Inflammatory macrophage treated with lipopolysaccharide for 1 hour (primary cell): ENCODE measurements around the gene GLRX2.
A peak's percentile ranks its signal among the peaks of the same experiment; 100 is the strongest.

ENCODE experiments used
- DNase-seq, 2 donors: peaks; one replicate each; pipeline ENCODE4 v3.0.0-alpha.2; 2020 to 2022

The GLRX2 gene

DNA sequence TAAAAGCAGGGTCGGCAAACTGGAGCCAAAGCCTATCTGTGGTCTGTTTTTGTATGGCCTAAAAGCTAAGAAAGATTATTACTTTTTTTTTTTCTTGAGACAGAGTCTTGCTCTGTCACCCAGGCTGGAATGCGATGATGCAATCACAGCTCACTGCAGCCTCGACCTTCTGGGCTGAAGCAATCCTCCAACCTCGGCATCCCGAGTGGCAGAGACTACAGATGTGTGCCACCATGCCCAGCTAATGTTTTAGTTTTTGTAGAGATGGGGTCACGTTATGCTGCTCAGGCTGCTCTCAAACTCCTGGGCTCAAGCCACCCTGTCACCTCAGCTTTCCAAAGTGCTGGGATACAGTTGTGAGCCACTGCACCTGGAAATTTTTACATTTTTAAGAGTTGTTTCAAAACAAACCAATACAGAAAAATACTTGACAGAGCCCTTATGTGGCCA, 6.5 kb upstream of the GLRX2 start:
- peak; percentile 51 to 67 for DNase-seq

DNA sequence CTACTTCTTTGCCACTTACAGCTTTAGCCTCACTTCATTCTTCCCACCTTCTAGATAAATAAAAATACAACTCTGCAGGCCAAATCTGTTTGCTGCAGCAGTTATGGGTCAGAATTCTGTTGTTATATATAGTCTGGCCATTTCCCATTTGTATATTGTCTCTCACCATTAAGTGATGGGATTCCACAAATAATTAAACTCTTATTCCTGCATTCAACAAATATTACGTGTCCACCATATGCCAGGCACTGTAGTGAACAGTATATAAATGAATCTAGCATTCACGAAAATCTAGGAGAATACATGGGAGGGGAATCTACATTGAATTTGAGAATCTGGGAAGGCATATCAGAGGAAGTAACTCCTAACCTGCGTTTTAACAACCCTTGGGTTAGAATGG, 5.7 kb upstream of the GLRX2 start:
- DNase-seq, result no peak

DNA sequence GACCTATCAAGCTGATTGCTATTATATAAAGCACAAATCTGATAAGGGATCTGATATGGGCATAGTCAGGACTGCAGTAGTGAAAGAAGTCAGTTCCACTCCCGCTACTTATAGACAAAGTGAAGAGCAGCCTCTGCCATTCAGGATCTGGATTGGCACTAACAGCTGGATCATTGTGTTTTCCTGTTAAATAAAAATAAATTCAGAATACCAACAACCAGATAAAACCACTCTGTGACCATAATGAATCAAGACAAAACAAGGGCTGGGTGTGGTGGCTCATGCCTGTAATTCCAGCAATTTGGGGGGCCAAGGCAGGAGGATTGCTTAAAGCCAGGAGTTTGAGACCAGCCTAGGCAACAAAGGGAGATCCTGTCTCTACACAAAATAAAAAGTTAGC, 5.0 kb upstream of the GLRX2 start:
- no peak for DNase-seq

DNA sequence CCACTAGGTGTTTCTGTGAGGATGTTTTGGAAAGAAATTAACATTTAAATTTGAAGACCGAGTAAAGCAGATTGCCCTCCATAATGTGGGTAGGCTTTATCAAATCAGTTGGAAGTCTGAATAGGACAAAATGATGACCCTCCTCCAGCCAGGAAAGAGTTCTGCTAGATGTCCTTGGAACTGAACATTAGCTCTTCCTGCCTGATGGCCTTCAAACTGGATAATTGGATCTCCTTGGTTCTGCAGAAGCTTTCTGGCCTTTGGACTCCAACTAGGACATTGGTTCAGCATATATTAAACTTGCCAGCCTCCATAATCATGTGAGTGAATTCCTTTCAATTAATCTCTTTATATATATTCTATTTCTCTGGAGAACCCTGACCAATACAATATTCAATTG, 4.4 kb upstream of the GLRX2 start:
- DNase-seq, result no peak

DNA sequence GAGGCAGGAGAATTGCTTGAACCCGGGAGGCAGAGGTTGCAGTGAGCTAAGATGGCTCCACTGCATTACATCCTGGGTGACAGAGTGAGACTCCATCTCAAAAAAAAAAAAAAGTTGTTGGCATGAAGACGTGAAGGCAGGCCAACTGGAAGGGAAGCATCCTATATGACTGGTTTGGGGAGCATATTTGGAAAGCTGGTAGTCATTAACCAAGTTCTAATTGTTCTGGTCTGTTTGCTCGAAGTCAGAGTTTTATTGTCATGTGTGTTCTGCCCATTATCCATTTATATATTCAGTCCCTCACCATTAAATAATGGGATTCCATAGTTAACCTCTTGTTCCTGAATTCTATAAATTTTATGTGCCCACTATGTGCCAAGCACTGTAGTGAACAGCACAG, 3.3 kb upstream of the GLRX2 start:
- DNase-seq, result no peak

DNA sequence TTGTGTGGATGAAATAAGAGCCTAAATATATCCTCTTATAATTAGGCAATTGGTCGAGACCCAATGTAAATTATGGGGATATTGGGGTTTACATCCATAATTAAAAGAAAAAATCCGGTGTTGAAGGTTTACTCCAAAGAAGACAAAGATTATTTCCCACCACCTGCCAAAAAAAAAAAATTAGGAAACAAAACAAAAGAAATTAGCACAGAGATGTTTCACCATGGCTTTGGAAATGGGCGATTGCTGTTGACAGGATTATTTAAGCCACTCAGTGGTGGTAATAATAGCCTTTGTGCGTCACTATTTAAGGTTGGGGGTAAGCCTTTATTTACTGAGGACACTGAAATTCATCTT, 585 bp upstream of the GLRX2 start:
- no peak for DNase-seq

DNA sequence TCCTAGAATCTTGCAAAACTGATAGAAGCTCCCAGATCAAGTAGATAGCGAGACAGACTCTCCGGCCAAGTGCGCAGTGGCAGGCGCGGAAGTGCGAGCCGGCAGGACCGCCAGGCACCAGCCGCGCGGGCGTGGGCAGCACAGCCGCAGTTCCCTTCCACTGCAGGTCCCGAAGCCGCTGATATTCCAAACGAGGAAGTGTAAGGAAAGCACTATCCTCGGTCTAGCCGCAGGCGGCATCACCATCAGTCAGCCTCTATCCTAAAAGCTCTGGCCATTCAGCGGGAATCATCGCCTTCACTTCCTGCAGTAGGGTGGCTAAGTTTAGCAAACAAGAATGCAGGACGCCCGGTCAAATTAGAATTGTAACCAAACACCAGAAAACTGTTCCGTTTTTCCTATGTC, 710 bp downstream of the GLRX2 start:
- DNase-seq, result peak; percentile 69 to 77

DNA sequence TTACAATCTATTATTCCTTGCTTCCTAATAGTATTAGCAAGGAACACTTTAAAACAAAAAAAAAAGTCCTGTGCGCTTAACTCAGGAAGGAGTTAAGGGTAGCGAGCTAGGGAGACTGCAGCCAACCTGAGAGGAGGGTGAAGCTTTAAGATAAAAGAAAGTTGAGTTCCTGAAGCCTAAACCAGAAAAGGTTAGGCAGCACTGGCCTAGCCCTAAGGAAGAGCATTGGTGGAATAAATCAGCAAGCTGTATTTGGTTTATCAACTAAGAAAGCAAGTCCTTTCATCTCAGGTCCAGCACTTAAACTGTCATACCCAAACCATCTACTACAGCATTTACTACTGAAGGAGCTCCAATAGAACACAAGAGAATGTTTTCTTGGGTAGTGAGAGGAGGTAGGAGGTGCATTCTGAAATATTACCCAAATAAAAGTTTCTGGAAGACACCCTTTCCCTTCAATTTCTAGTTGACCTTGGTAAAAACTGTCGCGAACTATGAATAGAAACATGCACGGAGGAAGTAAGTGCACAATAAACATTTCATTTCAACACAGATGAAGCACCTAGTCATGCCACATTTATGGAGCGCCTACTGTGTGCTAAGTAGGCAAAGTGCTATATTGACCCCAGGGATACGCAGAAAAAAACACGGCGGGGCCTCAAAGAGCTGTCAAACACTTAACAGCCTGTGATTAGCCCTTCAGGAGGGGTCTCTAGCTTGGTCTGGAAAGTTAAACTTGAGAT, 1.3 kb downstream of the GLRX2 start:
- no peak for DNase-seq

DNA sequence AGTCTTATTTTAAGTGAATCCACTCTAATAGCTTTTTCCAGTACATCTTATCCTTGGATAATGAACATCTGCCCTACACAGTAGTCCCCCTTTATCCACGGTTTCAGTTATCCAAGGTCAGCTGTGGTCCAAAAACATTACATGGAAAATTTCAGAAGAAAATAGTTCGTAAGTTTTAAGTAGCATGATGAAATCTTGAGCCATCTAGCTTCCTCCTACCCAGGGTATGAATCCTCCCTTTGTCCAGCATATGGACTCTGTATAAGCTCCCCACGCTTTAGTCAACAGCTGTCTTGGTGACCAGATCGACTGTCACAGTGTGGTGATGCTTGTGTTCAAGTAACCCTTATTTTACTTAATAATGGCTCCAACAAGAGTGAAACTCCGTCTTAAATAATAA, 2.6 kb downstream of the GLRX2 start:
- no peak for DNase-seq

DNA sequence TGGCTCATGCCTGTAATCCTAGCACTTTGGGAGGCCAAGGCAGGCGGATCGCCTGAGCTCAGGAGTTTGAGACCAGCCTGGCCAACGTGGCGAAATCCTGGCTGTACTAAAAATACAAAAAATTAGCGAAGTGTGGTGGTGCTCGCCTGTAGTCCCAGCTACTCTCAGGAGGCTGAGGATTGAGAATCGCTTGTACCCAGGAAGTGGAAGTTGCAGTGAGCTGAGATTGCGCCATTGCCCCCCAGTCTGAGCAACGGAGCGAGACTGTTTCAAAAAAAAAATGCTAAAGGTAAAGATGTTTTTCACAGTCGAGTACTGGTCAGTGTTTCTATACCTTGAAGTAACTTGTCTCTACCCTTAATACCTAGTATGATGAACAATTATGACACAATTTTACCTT, 11.1 kb downstream of the GLRX2 start:
- DNase-seq, result no peak

DNA sequence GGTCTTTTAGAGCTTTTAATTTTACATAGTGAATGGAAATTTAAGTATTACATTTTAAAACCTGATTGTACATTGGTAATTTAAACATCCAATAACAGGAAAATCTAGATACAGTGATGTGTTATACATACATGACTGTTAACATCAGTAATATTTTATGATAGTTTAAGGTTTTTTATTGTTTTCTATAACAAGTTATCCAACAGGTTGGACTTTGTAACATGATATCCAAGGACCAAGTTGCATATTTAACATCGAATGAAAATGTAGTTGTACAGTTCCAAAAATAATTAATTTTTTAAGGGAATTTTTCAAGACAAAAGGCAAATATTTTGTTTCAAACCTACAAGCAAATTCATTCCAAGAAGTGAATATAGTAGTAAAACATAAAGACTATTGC, 14.3 kb downstream of the GLRX2 start:
- DNase-seq, result no peak

DNA sequence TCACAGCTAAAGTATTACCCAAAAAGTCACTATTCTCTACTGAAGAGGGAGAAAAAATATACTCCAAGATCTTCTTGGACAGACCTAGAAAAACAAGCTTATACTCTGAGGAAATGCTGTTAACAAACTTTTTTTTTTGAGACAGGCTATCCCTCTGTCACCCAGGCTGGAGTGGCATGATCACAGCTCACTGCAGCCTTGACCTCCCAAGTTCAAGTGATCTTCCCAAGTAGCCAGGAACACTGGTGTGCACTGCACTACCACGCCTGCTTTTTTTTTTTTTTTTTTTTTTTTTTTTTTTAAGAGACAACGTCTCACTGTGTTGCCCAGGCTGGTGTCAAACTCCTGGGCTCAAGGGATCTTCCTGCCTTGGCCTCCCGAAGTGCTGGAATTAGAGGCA, 17.3 kb downstream of the GLRX2 start:
- DNase-seq, result no peak

DNA sequence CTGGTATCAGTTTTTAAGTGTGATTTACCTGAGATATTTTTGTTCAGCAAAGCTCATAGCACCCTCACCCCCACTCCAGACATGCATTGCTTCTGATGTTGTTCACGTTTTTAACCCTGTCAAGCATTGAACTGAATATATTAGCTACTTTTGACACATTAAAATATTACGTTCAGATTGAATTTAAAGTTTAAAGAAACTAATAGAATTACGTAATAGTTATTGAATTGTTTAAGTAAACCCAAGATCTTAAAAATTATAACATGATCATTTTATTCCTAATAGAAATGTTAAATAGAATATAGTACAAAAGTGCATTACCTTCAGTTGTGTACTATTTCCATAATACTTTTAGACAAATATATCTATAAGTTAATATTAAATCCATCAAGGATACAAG, 18.9 kb downstream of the GLRX2 start:
- no peak for DNase-seq

DNA sequence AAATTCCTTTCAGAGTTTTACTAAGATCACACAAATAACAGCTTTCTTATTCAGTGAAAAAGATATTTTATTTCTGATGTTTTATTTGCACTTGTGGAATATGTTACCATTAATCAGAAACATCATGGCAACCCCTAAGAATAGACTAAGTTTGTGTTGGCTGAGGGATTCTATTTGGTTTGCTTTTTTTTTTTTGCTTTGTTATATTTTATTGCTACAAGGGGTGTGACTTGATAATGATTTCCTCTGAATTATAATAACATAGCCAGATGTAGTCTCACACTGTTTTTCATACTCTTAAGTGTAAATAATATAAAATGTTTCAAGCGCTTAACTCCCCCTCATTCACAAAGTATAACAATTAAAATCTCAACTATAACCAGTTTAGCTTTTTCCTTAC, 20.0 kb downstream of the GLRX2 start:
- no peak for DNase-seq

DNA sequence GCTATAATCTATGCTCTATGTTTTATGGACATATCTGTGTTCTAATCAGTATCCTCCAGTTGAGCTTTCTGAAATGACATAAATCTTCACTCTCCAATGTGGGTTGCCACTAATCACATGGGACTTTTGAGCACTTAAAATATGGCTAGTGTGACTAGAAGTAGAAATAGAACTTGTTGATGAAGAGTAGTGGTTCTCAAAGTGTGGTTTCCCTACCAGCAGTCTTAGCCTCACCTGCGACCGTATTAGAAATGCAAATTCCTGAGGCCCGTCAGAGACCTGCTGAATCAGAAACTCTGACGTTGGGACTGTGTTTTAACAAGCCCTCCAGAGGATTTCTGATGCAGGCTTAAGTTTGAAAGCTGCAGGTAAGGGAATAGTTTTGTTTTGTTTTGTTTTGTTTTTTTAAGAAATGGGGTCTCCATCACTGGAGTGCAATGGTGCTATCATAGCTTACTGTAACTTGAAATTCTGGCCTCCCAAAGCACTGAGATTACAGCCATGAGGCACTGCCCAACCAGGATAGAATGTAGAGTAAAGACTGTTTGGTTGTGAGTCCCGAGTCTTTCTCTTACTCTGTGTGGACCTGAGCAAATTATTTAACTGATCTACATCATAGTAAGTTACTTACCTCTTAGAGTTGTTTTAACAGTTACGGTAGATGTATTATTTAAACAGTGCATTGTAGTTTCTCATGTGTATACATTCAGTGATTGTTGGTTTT, 21.7 kb downstream of the GLRX2 start:
- no peak for DNase-seq

DNA sequence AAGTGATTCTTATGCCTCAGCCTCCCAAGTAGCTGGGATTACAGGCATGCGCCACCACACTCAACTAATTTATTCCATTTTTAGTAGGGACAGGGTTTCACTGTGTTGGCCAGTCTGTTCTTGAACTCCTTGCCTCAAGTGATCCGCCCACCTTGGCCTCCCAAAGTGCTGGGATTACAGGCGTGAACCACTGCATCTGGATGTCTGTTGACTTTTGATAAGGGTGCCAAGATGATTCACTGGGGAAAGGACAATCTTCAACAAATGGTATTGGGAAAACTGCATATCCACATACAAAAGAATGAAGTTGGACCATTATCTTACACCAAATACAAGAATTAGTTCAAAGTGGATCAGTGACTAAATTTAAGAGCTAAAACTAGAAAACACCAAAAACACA, 26.0 kb downstream of the GLRX2 start:
- DNase-seq, result no peak

DNA sequence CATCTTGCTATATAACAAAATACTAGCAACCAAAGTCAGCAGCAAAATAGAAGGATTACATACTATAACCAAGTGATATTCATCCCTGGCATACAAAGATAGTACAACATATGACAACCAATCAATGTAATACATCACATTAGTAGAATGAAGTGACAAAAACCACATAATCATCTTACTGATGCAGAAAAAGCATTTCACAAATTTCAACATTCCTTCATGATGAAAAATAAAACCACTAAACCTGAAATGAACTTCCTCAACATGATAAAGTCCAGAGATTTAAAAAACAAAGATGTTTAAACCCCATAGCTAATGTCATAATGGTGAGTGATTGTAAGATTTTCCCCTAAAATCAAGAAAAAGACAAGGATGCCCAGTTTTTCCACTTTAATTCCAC, 27.2 kb downstream of the GLRX2 start:
- DNase-seq, result peak in 1 of 2 donors; percentile 19

DNA sequence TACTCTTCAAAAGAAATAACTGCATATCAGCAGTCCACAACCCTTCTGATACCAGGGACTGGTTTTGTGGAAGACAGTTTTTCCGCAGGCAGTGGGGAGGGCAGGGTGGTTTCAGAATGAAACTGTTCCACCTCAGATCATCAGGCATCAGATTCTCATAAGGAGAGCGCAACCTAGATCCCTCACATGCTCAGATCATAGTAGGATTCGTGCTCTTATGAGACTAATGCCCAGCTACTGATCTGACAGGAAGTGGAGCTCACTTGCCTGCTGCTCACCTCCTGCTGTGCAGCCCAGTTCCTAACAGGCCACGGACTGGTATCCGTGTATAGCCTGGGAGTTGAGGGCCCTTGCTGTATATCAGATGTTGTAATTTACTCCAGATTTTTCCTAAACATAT, 34.3 kb downstream of the GLRX2 start:
- no peak for DNase-seq

DNA sequence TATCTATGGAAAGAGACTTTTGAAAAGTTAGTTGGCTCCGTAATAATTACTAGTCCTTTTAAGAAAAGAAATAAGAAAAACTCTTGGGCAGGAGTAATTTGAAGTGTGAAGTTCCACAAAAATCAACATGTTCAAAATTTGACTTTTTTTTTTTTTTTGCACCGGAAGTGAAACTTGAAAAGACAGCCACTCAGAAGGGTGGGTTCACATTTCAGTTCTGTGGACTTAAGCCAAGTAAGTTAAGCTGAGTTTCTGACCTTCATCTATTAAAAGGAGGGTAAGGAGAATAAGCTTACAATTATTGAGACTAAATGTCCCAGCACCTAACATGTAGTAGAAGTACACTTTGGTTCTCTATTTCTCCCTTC, 34.8 kb downstream of the GLRX2 start:
- DNase-seq, result no peak

DNA sequence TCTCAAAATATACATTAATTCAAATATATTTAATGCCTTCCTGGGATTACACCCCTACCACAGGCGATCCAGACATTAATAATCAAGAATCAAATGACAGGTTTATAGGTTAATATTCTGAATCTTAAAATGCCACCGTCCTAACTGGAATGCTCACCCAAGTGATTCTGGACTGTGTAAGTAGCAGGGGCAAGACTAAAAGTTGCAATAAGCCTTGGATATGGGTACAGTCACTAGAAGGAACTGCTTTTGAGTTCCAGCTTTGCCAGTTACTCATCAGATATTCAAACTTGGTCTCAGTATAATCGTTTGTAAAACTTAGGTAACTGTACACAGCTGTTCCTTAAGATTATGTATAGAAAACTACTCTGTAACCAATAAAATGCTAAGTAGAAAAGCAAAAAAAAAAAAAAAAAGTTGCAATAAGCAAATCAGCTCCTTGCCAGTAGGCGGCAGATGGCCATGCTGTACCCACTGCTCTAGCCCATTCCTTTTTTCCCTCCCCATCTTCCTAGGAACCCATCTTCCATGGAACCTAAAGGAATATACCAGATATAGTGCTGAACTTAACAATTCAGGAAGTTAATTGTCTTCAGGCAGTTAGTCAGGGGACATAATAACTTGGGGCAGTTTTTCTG, 35.3 kb downstream of the GLRX2 start:
- DNase-seq, result no peak

DNA sequence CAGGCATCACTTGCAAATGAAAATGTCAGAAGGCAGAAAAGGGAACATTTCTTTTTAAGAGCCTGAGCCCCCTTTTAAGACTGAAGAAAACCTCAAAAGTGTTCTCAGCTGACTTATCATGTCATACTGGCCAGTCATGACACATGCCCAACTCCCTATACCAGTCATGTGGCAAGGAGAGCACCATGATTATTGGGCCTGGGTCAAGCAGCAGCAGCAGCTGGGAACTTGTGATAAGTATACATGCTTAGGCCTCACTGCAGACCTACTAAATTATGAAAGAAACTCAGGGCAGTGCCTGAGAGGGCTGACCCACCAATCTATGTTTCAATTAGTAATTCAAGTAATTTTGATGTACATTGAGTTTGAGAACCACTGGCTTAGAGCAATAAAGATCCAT, 37.2 kb downstream of the GLRX2 start:
- DNase-seq, result no peak

DNA sequence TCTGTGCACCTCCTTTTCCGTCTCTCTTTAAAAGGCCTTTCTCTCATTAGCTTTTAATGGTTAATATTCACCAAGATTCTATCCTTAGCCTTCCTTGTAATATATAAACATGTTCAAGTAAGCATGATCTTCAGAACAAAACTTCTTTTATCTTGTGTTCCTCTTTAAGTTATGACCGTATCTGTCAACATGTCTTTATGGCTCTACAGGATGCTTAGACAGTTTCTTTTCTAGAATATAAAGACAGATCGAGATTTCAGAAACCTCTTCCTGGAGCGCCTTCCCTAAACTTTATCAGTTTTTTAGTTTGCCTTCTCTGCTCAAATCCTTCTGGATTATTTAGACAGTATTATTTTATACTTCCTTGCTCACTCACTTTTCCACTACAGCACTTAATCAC, 38.6 kb downstream of the GLRX2 start:
- DNase-seq, result no peak

DNA sequence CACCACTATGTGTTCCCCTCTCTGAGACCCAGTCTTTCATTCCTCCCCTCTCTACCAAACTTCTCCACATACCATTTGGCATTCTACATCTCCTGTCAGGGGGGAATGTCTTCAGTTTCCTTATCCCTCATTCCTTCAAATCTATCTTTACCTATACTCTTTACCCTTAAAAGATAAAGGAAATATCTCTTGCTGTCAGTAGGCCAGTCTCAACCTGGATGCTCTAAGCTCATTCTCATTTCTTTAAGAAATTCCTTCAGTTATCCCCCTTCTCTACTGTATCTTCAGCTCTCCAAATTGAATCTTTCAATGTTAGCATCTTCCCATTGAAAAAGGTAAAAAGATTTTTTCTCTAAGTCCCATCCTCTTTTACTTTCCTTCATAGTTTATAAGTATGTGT, 39.3 kb downstream of the GLRX2 start:
- DNase-seq, result no peak

DNA sequence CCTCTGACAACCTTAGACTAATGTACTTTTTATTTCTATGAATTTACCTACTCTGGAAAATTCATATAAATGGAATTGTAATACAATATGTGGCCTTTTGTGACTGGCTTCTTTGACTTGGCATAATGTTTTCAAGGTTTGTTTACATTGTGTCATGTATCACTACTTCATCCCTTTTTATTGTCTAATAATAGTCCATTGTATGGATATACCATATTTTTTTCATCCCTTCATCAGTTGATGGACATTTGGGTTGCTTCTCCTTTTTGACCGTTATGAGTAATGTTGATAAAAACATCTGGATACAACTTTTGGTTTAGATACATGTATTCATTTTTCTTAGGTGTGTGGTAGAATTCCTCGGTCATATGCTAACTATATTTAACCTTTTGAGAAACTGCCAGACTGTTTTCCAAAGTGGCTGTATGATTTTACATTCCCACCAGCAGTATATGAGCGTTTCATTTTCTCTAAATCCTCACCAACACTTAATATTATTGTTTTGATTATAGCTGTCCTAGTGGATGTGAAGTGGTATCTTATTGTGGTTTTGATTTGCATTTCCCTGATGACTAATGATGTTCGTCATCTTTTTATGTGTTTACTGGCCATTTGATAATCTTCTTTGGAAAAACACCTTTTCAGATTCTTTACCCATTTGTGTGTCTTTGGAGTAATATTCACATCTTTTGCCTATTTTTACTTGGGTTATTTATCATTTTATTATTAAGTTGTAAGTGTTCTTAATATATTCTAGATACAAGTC, 42.3 kb downstream of the GLRX2 start:
- no peak for DNase-seq
